Measurements from ENCODE around the gene CDKN1A.
"Not testable (repeated sequence)": the region's sequence is repeated elsewhere in the genome, so short reads cannot be mapped to it uniquely, and the experiment has no call there.

The CDKN1A gene

GRCh38 chr6:36722879-36723278 lies 44.4 kb downstream of the CDKN1A start:
- no peak for FAIRE-seq

DNA sequence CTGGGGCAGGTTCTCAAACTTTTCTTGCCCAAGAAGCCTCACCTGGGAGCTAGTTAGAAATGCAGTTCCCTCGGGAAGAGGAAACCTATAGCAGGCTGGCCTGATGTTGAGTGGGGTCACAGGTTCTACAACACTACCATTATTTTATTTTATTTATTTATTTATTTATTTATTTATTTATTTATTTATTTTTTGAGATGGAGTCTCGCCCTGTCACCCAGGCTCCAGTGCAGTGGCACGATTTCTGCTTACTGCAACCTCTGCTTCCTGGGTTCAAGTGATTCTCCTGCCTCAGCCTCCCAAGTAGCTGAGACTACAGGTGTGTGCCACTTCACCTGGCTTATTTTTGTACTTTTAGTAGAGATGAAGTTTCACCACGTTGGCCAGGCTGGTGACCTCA lies 45.5 kb downstream of the CDKN1A start:
- not testable (repeated sequence) for FAIRE-seq

DNA sequence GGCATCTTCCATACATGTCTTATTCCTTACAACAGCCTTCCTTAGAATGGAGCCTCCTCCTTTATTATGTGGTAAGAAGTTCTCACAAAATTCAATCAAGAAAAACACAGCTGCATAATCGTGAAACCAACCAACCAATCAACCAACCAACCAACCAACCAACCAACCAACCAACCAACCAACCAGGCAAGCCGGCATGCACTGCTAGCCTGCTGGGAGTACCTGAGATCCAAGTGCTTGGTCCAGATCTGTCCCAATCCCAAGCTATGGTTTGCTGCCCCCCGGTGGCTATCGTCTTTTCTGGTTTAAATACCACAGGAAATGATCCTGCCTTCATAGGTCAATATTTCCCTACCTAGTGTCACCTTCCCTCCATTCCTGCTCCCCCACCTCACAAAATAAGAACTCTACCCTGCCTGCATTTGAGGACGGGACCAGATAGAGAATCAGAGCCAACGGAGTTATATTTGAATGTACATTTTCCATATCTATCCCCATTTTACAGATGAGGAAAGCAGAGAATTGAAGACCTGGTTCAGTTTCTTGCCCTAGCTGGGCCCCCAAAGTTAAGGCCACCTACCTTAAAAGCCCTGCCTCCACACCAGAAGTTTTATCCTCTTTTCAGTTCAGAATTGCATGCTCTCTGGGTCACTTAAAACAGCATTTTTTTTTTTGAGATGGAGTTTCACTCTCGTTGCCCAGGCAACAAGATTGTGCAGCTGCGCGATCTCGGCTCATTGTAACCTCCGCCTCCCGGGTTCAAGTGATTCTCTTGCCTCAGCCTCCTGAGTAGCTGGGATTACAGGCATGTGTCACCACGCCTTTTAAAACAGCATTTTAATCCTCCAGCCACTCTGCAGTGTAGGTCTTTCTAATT lies 46.2 kb downstream of the CDKN1A start:
- FAIRE-seq = no peak

GRCh38 chr6:36725581-36725980 lies 47.1 kb downstream of the CDKN1A start:
- FAIRE-seq = no peak

DNA sequence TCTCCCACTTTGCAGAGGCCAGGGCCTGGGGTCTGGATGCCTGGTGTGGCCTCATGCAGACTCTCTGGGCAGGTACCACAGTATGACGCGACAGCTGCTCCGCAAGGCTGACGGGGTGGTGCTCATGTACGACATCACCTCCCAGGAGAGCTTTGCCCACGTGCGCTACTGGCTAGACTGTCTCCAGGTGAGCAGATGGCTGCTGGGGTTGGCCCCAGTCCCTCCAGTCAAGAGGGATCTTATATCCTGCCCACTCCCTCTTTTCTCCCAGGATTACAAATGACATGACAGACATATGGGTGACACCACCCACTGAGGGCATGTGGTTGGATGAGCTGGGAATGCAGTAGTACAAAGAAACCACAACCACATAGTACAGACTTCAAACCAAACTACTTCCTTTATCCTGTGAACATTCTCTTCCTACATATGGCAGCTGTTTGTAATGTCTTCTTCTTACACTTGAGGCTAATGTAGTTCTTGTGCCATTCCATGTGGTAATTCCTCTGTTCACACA lies 49.0 kb downstream of the CDKN1A start:
- no peak for FAIRE-seq

- no peak for FAIRE-seq
These were observed 50.0 kb downstream of the CDKN1A start for GRCh38 chr6:36728289-36729160.

GRCh38 chr6:36729161-36729524 lies 50.6 kb downstream of the CDKN1A start:
- no peak for FAIRE-seq

- no peak for FAIRE-seq
These were observed 52.2 kb downstream of the CDKN1A start for GRCh38 chr6:36730424-36731380.

DNA sequence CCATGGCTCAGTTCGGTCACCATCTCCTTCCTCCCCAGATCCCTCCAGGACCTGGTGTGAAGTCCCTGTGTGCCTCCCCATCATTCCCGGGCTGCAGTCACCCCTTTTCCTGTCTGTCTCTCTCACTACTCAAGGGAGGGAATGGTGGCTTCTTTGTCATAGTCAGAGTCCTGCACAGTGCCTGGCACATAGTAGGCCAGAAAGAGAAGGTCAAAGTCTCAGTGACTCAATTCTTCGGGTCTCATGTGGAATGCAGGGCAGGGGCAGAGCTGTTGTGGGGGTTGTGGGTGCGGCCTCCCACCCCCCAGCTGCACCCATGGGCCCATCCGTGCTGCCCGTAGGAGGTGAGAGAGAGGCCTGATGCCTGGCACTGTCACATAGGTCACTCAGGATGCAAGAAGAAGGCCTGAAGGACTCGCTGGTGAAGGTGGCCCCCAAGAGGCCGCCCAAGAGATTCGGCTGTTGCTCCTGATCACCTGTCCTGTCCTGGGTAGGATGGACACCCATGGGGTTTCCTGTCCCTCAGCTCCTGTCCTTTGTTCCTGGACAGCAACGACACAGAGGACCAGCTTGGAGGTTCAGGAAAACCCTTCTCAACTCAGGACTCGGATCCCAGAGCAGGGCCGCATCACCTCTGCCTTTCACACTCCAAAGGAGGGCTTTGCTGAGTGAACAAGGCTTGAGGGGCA lies 53.3 kb downstream of the CDKN1A start:
- FAIRE-seq = no peak

- no peak for FAIRE-seq
These were observed 54.8 kb downstream of the CDKN1A start for GRCh38 chr6:36733300-36733699.

DNA sequence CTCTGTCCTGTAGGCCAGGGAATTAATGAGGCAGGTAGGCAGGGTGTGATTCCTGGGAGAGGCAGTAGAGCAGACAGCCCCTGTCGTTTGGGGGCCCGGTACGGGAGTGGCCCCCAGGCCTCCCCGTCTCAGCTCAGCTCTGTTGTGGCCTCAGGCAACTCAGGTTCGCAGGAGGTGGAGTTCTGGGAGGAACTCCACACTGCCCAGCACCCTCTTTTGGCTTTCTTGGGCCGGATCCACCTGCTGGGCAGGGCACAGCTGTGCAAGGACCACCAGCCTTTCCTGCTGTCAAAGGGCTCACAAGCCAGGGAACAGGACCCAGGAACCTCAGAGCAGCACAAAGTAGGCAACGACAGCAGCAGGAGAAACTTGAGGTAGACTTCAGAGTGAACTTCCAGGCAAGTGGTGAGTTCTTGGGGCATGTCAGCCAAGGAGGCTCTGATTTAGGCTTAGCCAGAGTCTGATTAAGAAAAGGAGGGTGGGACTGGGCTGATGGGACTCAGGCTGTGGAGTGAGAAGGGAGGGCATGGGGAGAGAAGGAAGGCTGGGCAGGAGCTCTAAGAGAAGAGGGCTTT lies 56.1 kb downstream of the CDKN1A start:
- no peak for FAIRE-seq

DNA sequence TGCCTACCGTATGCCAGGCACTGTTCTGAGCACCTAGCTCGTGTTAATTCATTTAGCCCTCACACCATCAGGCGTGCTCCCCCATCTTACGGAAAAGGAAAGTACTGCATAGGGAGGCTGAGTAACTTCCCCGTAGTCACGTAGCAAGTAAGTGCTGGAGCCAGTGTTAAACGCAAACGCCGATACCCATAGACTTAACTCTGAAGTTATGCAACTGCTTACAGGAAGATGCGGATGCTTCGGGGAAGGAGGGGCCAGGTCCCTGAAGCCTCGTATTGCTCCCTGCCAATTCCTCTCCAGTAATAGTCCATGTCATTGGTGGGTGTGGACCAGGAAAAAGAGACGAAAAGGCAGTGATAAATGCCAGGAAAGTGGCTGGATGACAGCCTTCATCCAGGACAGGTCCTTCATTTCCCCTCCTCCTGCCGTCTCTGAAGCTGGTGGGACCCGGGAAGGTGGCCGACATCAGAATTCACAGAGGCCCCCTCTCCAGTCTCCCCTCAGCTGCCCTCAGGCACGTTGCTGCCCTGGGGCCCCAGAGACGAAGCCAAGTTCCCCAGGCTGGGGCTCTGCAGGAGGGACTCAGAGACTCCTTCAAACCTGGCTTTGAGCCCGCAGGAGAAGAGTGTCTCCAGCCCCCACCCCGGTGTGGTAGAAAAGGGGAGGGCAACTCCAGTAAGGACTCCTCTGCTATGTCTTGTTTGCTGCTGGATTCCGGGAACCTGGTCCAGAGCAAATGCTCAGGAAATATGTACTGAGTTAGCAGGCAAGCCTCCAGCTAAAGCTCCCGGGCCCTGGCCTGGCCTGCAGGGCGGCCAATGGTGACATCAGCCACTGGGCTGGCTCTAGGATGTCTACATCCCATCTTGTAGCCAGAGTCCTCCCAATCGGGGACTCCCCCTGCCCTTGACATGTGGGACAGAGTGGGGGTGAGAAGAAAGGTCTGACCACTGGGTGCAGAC lies 56.9 kb downstream of the CDKN1A start:
- no peak for FAIRE-seq
